Measurements from ENCODE around the gene KCNH6.

Gene KCNH6

DNA sequence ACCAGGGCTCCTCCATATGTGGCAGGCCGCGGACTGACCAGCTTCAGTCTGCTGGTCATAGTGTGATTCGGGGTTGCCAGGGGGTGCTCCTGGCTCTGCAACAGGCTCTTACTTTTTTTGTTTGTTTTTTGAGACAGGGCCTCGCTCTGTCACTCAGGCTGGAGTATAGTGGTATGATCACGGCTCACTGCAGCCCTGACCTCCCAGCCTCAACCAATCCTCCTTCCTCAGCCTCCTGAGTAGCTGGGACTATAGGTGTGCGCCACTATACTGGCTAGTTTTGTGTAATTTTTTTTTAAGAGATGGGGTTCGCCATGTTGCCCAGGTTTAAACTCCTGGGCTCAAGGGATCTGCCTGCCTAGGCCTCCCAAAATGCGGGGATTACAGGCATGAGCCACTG lies 11.8 kb upstream of the KCNH6 start:
- DNase-seq (ENCODE audit: low read depth) = no peak

DNA sequence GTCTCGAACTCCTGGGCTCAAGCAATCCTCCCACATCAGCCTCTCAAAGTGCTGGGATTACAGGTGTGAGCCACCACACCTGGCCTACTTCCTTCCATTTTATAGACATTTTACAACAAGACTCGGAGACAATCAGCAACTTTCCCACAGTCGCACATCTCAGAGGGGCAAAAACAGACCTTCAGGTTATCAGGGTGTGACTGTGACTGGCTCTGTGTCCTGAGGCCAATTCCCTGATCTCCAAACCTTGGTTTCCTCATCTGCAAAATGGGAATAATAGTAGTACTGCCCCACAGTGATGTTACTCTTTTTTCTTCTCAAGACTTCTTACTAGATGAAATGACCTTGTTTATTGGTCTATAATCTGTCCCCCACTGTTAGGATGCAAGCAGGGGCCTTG lies 10.8 kb upstream of the KCNH6 start:
- no peak for DNase-seq (ENCODE audit: low read depth)

DNA sequence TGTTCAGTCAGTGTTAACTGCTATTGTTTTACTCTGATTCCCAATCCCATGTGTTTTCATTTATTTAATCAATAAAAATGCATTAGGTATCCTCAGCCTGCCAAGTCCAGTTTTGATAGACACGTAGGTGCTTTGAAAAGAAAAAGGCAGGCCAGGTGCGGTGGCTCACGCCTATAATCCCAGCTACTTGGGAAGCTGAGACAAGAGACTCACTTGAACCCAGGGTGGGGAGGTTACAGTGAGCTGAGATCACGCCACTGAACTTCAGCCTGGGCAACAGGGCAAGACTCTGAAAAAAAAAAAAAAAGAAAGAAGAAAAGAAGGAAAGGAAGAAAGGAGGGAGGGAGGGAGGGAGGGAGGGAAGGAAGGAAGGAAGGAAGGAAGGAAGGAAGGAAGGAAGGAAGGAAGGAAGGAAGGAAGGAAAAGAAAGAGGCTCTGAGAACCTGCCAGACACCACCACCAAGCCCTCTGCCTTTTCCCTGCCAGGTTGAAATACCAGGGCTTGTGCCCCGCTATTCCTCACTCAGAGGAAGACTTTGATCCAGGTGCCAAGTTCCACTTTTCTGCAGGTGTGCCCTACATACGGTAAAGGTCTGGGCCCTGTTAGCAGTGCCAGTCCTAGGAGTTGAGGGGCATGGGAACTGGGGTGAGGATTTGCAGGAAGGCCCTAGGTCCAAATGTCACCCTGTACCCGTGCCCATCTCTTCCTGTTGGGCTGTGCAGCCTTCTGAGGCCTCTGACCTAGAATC lies 10.1 kb upstream of the KCNH6 start:
- DNase-seq (ENCODE audit: low read depth) = no peak

DNA sequence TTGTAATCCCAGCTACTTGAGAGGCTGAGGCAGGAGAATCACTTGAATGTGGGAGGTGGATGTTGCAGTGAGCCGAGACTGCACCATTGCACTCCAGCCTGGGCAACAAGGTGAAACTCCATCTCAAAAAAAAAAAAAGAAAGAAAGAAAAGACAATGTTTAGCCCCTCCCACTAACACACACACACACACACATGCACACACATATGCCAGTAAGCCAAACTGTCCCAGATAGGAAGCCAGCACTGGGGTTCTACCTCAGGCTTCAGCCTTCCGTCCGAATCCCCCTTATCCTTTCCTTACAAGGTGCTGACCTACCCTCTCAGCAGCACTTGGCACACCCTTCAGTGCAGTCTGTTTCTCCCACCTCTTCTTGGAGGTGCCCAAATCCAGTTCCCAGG lies 8.7 kb upstream of the KCNH6 start:
- DNase-seq (ENCODE audit: low read depth) = no peak

DNA sequence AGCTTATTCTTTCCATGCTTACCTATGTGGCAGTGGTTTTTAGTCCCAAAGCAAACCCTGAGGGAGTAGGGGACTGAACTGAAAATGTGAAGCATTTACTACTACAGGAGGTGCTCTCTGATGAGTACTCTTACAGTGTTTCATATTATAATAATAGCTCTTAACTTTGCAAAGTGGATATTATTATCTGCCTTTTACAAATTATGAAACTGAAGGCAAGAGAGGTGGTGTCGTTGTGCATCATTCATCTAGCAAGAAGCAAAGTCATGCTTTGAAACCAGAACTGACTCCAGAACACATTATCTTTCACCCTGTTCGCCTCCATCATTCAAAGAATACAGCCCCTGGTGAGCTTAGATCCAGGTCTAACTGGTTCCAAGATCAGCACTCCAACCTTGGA lies 8.2 kb upstream of the KCNH6 start:
- DNase-seq (ENCODE audit: low read depth) = no peak

DNA sequence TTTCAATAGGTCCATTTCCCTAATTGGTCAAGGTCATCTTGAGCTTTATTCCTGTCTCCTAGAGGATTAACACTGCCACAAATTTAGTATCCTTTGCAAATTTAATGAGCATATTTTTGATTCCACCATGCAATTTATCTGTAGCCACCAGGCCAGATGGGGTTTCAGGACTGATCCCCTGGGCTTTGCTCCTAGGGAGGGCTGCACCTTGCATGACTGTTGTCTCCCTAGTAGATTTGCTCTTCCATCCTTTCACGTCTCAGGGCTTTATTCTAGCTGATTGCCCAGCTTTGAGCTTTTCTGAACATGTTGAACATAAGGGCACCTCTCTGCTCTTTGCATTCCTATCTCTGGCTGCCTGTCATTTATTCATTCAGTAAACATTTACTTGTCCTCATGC lies 7.7 kb upstream of the KCNH6 start:
- no peak for DNase-seq (ENCODE audit: low read depth)

GRCh38 chr17:63516910-63517824 lies 6.0 kb upstream of the KCNH6 start:
- DNase-seq (ENCODE audit: low read depth) = no peak

- no peak for DNase-seq (ENCODE audit: low read depth)
Measured at GRCh38 chr17:63517825-63518534, 5.2 kb upstream of the KCNH6 start.

DNA sequence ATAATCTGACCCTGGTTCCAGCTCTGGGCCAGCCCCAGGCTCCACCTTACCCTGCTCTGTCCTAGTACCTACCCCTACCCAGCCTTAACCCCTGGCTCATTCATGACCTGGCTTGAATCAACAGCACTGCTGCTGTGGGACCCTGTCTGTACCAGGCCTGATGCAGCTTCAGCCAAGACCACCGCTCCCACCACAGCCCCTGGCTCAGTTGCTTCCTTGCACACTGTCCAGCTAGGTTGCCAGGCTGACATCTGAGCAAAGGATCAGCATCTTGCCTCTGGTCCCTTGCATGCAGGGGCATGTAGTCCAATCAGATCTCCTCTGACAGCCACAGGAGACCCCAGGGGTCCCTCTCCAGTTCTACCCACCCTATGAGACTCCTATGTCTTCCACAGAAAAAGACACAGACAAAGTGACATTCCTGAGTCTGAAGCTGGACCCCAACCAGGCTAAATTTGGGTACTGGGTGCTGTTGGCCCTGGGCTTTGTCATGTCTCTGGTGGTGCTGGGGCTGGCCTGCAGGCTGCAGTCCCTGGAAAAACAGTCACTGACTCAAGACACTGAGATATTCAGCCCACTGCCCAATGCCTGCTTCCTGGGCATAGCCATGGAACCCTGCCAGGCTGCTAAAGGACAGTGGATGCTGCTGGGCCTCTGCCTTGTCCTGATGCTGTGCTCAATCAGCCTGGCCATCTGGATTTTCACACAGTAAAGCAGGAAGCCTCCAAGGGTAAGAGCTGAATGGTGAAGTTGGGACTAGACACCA lies 3.9 kb upstream of the KCNH6 start:
- DNase-seq (ENCODE audit: low read depth) = no peak

GRCh38 chr17:63519972-63520882 lies 2.9 kb upstream of the KCNH6 start:
- no peak for DNase-seq (ENCODE audit: low read depth)

DNA sequence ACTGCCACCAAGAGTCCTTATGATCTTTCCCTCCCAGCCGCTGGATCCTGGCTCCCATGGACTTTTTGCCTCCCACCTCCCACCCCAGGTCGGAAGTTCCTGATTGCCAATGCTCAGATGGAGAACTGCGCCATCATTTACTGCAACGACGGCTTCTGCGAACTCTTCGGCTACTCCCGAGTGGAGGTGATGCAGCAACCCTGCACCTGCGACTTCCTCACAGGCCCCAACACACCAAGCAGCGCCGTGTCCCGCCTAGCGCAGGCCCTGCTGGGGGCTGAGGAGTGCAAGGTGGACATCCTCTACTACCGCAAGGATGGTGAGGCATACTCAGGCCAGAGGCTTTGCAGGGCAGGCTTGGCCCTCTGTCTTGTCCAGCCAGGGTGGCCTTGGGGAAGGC lies 893 bp downstream of the KCNH6 start:
- no peak for DNase-seq (ENCODE audit: low read depth)

DNA sequence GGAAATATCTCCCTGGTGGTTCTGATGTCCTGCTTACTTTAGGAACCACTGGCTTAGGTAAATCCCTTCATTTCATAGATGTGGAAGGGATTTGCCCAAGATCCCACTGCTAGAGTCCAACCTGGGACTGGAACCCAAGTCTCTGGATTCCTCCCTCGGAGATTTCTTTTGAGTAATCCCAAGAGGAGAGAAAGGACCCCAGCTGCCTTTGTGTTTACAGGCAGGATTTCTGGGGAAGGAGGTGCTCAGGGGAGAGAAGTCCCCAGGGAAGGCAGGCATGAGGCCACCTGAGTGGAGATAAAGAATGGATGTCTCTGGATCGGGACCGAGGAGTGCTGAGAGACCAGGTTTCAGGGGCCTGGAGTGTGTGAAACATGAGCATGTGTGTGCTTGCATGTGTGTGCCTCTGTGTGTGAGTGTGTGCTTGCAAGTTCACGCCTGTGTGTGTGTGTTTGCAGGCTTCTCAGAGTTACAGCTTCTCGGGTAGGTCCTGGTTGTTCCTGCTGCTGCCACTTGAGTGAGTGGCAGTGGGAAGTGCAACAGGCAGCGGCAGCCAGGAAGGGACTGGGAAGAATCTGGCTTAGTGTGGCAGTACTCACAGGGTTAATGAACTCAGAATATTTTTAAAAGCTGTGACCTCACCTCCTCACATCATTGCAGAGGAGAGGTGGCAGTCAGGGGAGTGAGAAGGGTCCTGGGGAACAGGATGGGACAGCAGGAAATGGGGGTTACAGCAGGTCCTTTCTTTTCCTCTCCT lies 2.2 kb downstream of the KCNH6 start:
- DNase-seq (ENCODE audit: low read depth) = no peak

DNA sequence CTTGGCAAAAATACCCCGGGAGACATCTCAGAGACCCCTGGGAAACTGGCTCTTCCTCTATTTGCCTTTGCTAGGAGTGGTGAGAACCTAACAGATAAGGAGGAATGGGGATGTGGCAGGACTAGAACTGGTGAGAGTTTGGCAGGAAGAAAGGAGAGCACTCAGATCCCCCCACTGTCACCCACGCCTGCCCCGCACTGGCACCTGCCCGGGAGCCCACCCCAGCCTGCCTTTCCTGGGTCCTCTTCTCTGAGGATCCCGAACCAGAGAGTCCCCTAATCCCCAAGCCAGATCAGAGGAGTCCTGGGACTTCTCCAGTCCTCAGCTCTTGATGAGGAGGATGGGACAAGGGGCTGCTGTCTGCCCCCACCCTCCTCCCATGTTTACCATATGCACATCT lies 3.7 kb downstream of the KCNH6 start:
- no peak for DNase-seq (ENCODE audit: low read depth)

DNA sequence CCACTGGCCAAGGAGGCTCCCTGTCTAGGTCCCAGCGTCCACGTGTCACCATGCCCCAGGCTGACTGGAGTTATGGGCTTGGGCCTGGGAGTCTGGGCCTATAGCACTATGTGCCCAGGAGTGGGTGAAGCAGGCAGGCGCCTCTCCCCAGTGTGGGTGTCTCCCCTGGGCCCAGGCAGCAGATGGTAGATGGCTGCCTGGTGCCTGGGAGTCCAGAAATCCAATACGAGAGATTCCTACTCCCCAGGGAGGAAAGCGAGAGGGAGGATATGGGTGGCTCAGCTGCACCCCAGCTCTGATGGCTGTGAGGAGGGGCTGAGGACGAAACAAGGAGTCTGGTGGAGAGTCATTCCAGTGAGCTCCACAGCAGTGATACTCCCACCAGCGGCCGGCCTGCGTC lies 5.0 kb downstream of the KCNH6 start:
- no peak for DNase-seq (ENCODE audit: low read depth)

GRCh38 chr17:63529711-63530556 lies 6.8 kb downstream of the KCNH6 start:
- DNase-seq (ENCODE audit: low read depth) = no peak

DNA sequence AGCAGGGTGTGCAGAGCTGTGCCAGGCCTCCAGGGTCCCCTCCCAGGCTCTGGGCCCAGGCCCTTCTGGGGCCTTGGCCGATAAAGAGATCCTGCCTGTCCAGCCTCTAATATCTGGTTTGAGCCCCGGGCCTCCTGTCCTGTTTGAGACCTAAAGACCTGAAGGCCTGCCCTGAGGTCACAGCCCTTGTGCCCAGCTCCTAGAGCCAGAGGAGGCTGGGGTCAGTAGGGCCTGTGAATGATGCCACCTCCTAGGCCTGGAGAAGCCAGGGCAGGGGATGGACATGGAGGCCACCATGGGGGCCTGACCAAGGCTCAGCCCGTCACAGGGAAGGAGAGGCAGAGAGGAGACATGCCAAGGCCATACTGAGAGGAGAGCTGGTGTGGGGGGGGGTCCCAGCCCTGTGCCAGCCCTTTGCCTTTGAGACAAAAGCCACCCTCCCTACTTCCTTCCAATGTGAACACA lies 7.4 kb downstream of the KCNH6 start:
- no peak for DNase-seq (ENCODE audit: low read depth)

GRCh38 chr17:63531022-63531965 lies 8.1 kb downstream of the KCNH6 start:
- DNase-seq (ENCODE audit: low read depth) = peak; percentile 15
